HG03469 (cell line): ENCODE data around the gene PPP2R5A.
"Not testable (repeated sequence)": the region's sequence is repeated elsewhere in the genome, so short reads cannot be mapped to it uniquely, and the experiment has no call there.

Experiments
- ATAC-seq: cut with Tn5 transposase; IDR thresholded peaks from one replicate; pipeline ENCODE4 v1.9.1; 2021; ENCODE audit warnings: mild to moderate bottlenecking, moderate library complexity, moderate number of reproducible peaks; ENCODE audit not compliant: unreplicated experiment

PPP2R5A gene

GRCh38 chr1:212294983-212295382, 9.8 kb downstream of the PPP2R5A start:
- no peak for ATAC-seq

- ATAC-seq: no peak
Measured at GRCh38 chr1:212295579-212295978, 10.4 kb downstream of the PPP2R5A start.

- ATAC-seq: no peak
Measured at GRCh38 chr1:212297338-212297737, 12.1 kb downstream of the PPP2R5A start.

GRCh38 chr1:212301580-212301979, 16.4 kb downstream of the PPP2R5A start:
- no peak for ATAC-seq

- no peak for ATAC-seq
Measured at GRCh38 chr1:212302745-212303383, 17.7 kb downstream of the PPP2R5A start.

GRCh38 chr1:212305342-212305741, 20.1 kb downstream of the PPP2R5A start:
- no peak for ATAC-seq

- not testable (repeated sequence) for ATAC-seq
Measured at GRCh38 chr1:212305984-212306452, 20.8 kb downstream of the PPP2R5A start.

- no peak for ATAC-seq
Measured at GRCh38 chr1:212309967-212310366, 24.8 kb downstream of the PPP2R5A start.

- ATAC-seq: no peak
Measured at GRCh38 chr1:212310383-212310782, 25.2 kb downstream of the PPP2R5A start.

GRCh38 chr1:212311836-212312497, 26.8 kb downstream of the PPP2R5A start:
- ATAC-seq: no peak

- no peak for ATAC-seq
Measured at GRCh38 chr1:212313616-212314015, 28.4 kb downstream of the PPP2R5A start.

- ATAC-seq: no peak
Measured at GRCh38 chr1:212315184-212315583, 30.0 kb downstream of the PPP2R5A start.

- no peak for ATAC-seq
Measured at GRCh38 chr1:212315907-212316306, 30.7 kb downstream of the PPP2R5A start.

- ATAC-seq: no peak
Measured at GRCh38 chr1:212317916-212318315, 32.7 kb downstream of the PPP2R5A start.

GRCh38 chr1:212321031-212321430, 35.8 kb downstream of the PPP2R5A start:
- not testable (repeated sequence) for ATAC-seq

- ATAC-seq: no peak
Measured at GRCh38 chr1:212323066-212323465, 37.9 kb downstream of the PPP2R5A start.

GRCh38 chr1:212326541-212326940, 41.3 kb downstream of the PPP2R5A start:
- no peak for ATAC-seq

- ATAC-seq: no peak
Measured at GRCh38 chr1:212328248-212328647, 43.0 kb downstream of the PPP2R5A start.

GRCh38 chr1:212329105-212329504, 43.9 kb downstream of the PPP2R5A start:
- no peak for ATAC-seq

- no peak for ATAC-seq
Measured at GRCh38 chr1:212341090-212341489, 55.9 kb downstream of the PPP2R5A start.

- ATAC-seq: no peak
Measured at GRCh38 chr1:212344905-212345304, 59.7 kb downstream of the PPP2R5A start.

- no peak for ATAC-seq
Measured at GRCh38 chr1:212346601-212347000, 61.4 kb downstream of the PPP2R5A start.
